GM13977 (cell line): ENCODE data around the gene ESPNL.
A peak's percentile ranks its signal among the peaks of the same experiment; 100 is the strongest.

Source experiments
- DNase-seq: peaks from one replicate; pipeline ENCODE4 v3.0.0; 2012; ENCODE audit warnings: low spot score
- in situ Hi-C: fragments of 300-500 bp; cut with MboI; formaldehyde crosslinking; loops from one replicate; pipeline ENCODE4 v1.12.0; 2022; ENCODE audit warnings: low sequenced_read_pairs, low pct_unique_long_range_greater_than_20kb, mixed read lengths, inconsistent platforms; ENCODE audit not compliant: unreplicated experiment
- TF ChIP-seq, protein P1 (sequence below): IDR thresholded peaks from 2 replicates; pipeline ENCODE4 v1.5.1; 2012; ENCODE audit warnings: mild to moderate bottlenecking, control low read depth; ENCODE audit not compliant: insufficient read depth; ENCODE audit errors: extremely low read depth, missing control alignments

Gene ESPNL

DNA sequence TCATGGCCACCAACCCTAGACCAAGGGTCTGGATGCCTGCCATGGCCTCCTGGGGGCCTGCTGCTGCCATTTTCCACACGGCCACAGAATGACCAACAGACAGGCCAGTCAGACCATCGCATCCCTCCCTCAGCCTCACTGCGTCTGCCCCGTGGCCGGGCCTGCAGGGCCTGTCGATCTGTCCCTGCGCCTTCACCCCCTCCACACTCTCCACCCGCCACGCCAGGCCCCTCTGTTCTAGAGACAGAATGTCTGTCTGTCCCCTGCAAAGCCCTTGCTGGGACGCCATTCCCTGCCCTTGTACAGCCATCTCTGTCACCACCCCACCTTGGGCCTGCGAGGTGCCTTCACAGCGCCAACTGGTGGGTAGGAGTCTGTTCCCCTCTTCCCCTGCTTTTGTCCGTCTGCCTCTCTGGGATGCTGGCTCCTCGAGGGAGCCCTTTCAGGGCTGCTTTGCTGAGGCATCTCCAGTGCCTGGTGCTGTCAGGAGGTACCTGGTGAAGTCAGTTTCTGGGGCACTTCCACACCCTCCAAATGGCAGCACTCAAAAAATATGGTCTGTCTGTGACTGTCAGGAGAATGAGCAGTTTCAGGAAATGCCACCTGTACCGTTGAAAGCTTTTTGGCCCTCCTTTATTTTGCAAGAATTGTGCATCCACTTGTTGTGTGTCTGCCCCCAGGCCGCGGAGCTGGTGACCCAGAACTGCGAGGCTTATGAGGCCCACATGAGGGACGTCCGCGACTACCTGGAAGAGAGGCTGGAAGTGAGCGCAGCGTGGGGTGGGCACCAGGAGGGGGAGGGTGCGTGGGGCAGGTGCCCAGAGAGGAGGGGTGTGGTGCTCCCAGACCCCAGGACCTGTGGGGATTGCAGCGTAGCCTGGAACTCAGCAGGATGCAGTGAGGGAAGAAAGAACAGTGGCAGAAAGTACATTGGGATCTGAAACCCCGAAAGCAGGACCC, 6.7 kb upstream of the ESPNL start:
- TF ChIP-seq, protein P1, sequence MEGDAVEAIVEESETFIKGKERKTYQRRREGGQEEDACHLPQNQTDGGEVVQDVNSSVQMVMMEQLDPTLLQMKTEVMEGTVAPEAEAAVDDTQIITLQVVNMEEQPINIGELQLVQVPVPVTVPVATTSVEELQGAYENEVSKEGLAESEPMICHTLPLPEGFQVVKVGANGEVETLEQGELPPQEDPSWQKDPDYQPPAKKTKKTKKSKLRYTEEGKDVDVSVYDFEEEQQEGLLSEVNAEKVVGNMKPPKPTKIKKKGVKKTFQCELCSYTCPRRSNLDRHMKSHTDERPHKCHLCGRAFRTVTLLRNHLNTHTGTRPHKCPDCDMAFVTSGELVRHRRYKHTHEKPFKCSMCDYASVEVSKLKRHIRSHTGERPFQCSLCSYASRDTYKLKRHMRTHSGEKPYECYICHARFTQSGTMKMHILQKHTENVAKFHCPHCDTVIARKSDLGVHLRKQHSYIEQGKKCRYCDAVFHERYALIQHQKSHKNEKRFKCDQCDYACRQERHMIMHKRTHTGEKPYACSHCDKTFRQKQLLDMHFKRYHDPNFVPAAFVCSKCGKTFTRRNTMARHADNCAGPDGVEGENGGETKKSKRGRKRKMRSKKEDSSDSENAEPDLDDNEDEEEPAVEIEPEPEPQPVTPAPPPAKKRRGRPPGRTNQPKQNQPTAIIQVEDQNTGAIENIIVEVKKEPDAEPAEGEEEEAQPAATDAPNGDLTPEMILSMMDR = no peak
- peak; percentile 16 for DNase-seq
- in situ Hi-C loops = no loop called here

DNA sequence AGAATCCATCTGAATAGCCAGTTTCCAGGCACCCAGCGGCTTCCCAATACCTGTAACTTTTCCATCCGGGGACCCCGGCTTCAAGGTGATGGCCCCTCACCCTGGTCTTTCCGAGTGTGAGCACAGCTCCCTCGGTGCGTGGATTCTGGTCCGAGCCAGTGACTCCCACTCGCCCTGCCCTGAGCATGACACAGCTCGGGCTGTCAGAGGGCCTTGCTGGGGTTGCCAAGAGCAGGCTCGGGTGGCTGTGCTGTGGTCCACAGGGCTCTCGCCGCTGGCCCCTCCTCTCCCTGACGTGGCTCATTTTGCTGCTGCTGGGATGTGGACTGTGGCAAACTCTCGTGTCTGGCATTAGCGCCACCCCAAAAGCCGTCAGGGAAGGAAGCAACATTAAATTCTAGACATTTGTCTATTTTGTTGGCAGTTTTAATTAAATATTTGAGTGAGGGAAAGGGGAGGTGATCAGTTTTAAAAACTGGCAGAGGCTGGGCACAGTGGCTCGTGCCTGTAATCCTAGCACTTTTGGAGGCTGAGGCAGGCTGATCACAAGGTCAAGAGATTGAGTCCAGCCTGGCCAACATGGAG, 5.6 kb upstream of the ESPNL start:
- DNase-seq = peak; percentile 17
- in situ Hi-C loops = no loop called here

DNA sequence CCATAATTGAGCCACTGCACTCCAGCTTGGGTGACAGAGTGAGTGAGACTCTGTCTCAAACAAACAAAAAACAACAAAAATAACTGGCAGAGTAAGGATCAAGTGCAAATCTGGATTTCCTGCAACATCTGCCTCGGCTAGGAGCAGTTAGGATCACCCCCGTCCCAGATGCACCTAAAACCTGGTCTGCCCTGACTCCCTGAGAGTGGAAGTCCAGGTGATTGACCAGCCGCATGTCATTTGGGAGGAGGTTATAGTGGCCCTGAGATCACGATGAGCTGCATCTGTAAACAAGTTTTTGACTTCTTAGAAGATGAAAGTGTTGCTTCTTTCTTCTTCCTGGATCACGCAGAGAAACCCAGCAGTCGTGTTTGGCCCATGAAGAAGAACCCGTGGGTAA, 5.0 kb upstream of the ESPNL start:
- in situ Hi-C loops = no loop called here
- DNase-seq = peak; percentile 29
- TF ChIP-seq, protein P1 = no peak

More for the DNA sequence above, 5.6 kb upstream of the ESPNL start:
- TF ChIP-seq, protein P1 = no peak

DNA sequence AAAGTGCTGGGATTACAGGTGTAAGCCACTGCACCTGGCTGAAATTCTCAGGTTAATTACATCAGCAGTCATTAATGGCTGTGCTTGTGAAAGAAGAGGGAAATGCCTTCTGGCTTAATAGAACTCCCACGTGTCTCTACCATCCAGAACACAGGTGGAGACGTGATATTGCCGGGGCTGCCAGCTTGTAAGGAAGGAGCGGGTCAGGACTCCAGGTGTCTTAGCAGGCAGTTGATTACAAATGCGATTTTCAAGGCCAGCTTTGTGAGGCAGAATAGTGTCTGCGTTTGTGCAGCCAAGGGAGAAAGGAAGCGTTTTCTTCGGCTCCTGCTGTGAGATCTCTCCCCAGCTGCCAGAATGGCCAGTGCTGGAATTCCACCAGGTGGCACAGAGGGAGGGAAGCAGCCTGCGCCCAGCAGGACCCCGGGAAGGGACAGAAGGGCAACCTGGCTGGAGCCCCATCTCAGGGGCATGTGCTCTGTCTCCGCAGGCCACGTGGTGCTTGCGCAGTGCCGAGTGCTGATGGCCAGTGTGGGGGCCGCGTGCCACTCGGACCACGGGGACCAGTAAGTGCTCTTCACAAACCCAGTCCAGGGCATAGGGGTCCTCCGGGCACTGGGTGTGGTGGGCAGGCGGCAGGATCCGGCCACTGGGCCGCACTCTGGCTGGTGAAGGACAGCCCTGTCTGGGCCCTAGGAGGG, 3.7 kb upstream of the ESPNL start:
- in situ Hi-C loops = no loop called here
- peak; percentile 29 for DNase-seq
- TF ChIP-seq, protein P1 = no peak

DNA sequence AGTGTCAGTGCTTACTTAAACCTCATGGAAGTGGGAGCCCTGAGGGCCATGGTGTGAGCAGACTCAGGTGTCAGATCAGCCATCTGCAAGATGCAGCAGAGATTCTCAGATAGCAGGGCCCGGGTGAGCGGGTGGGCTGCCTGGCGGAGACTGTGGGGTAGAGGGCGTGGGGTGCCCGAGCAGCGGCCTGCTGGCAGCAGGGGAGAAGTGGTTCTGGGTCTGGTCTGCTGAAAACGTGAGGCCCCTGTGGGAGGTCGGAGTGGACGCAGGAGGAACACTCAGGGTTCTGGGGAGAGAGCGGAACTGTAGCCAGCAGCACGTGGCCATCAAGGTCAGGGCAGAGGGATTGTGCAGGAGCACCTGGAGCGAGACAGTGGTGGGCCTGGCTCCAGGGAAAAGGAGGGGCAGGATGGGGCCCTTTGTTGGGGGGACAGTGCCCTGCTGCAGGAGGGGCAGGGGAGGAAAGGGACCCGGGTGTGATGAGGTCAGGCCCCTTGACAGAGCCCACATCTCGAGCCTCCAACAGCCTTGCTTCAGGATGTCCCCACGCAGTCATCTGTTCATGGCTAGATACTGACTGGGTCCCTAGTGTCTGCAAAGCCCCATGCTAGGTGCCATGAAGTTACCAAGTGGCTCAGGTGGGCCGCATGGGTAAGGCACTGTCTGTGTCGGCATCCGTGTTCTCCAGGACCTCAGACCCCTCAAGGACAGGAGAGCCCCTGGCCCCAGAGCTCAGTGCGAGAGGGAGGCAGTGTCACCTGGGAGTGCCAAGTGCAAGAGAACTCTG, 2.7 kb upstream of the ESPNL start:
- peak; percentile 35 for DNase-seq
- TF ChIP-seq, protein P1 = no peak
- in situ Hi-C loops = no loop called here
